SK-N-SH (cell line): ENCODE results near the gene C4A.
"Not testable (repeated sequence)": the region's sequence is repeated elsewhere in the genome, so short reads cannot be mapped to it uniquely, and the experiment has no call there.

ENCODE experiments used
- GABPA ChIP-seq: IDR thresholded peaks from 2 replicates; pipeline ENCODE4 v1.4.0; 2012; ENCODE audit warnings: low read depth, mild to moderate bottlenecking
- MXI1 ChIP-seq: IDR thresholded peaks from 2 replicates; pipeline ENCODE4 v1.6.1; 2012; ENCODE audit warnings: mild to moderate bottlenecking, low read depth, low read length, improper control_type of control experiment
- RCOR1 ChIP-seq: fragments of 150-350 bp; IDR thresholded peaks from 2 replicates; pipeline ENCODE4 v1.6.1; 2017; ENCODE audit warnings: antibody characterized with exemption, low read length
- SIN3A ChIP-seq: IDR thresholded peaks from 2 replicates; pipeline ENCODE4 v1.6.1; 2012; ENCODE audit warnings: low read depth, mild to moderate bottlenecking, low read length, moderate library complexity, borderline replicate concordance
- SMC3 ChIP-seq: IDR thresholded peaks from 2 replicates; pipeline ENCODE4 v1.6.1; 2012; ENCODE audit warnings: low read depth, low read length, improper control_type of control experiment
- TAF1 ChIP-seq: IDR thresholded peaks from 2 replicates; pipeline ENCODE4 v1.6.1; 2012; ENCODE audit warnings: low read depth, mild to moderate bottlenecking, low read length, moderate library complexity, borderline replicate concordance
- TF ChIP-seq, protein P1 (sequence below): fragments of 200-600 bp; sonication (generic); IDR thresholded peaks from 2 replicates; pipeline ENCODE4 v1.6.1; 2017; ENCODE audit warnings: antibody characterized with exemption, mild to moderate bottlenecking, moderate library complexity
- TF ChIP-seq, protein P2 (sequence below): IDR thresholded peaks from 2 replicates; pipeline ENCODE4 v1.4.0; 2012; ENCODE audit warnings: low read depth, borderline replicate concordance

DNA sequence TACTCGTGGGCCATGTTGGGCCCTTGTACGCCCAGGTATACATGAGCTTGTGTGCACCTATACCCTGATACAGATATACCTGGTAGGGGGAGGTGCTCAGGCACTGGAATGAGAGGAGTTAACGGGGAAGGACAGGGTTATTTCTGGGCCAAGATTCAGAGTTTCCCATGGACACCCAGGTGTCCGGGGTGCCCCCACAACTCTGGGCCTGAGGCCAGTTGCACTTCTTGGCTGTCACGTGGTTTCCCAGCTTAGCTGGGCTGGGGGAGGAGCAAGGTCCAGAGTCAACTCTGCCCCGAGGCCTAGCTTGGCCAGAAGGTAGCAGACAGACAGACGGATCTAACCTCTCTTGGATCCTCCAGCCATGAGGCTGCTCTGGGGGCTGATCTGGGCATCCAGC lies at the start of gene C4A:
- TF ChIP-seq, protein P1, sequence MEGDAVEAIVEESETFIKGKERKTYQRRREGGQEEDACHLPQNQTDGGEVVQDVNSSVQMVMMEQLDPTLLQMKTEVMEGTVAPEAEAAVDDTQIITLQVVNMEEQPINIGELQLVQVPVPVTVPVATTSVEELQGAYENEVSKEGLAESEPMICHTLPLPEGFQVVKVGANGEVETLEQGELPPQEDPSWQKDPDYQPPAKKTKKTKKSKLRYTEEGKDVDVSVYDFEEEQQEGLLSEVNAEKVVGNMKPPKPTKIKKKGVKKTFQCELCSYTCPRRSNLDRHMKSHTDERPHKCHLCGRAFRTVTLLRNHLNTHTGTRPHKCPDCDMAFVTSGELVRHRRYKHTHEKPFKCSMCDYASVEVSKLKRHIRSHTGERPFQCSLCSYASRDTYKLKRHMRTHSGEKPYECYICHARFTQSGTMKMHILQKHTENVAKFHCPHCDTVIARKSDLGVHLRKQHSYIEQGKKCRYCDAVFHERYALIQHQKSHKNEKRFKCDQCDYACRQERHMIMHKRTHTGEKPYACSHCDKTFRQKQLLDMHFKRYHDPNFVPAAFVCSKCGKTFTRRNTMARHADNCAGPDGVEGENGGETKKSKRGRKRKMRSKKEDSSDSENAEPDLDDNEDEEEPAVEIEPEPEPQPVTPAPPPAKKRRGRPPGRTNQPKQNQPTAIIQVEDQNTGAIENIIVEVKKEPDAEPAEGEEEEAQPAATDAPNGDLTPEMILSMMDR: not testable (repeated sequence)
- TF ChIP-seq, protein P2, sequence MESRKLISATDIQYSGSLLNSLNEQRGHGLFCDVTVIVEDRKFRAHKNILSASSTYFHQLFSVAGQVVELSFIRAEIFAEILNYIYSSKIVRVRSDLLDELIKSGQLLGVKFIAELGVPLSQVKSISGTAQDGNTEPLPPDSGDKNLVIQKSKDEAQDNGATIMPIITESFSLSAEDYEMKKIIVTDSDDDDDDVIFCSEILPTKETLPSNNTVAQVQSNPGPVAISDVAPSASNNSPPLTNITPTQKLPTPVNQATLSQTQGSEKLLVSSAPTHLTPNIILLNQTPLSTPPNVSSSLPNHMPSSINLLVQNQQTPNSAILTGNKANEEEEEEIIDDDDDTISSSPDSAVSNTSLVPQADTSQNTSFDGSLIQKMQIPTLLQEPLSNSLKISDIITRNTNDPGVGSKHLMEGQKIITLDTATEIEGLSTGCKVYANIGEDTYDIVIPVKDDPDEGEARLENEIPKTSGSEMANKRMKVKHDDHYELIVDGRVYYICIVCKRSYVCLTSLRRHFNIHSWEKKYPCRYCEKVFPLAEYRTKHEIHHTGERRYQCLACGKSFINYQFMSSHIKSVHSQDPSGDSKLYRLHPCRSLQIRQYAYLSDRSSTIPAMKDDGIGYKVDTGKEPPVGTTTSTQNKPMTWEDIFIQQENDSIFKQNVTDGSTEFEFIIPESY: not testable (repeated sequence)
- TF ChIP-seq SIN3A, GABPA, TAF1, MXI1, RCOR1, SMC3: not testable (repeated sequence)
